A673 (cell line): Measurements from ENCODE around the gene GPR156.

Source experiments
- CTCF ChIP-seq: fragments of 300-800, 200-600 bp; sonication (generic); conservative IDR thresholded peaks from 2 replicates; pipeline ENCODE4 v1.5.1; 2017; ENCODE audit warnings: low read depth, mild to moderate bottlenecking, antibody characterized with exemption, low read length, moderate library complexity, mixed read lengths
- EZH2 ChIP-seq: fragments of 200-600 bp; sonication (generic); IDR thresholded peaks from 2 replicates; pipeline ENCODE4 v1.6.1; 2017; ENCODE audit warnings: borderline replicate concordance, low read depth, mild to moderate bottlenecking, mixed read lengths, antibody characterized with exemption, low read length; ENCODE audit not compliant: poor library complexity, severe bottlenecking

GRCh38 chr3:120148187-120148949, 136.7 kb downstream of the GPR156 start:
- TF ChIP-seq CTCF (no peak), EZH2 (no peak)
